H1 (cell line): ENCODE results near the gene CCDC106. TPM values are rescaled to one million over a fixed set of nuclear protein-coding genes. Genes with fewer than 3 reads are reported as not detected.

Experiments
- CTCF ChIA-PET: fragments of 300-600 bp; sonication (Branson Sonifier 250); formaldehyde crosslinking; loops from one replicate; lab custom pipeline; 2021; ENCODE audit not compliant: partially characterized antibody; lab: Charles Lee
- POLR2A ChIA-PET: fragments of 300-600 bp; sonication (Branson Sonifier 250); formaldehyde crosslinking; loops from one replicate; lab custom pipeline; 2021; ENCODE audit warnings: inconsistent platforms; ENCODE audit not compliant: partially characterized antibody; lab: Charles Lee
- DNase-seq, 2 experiments: peaks; one replicate each; pipeline versions ENCODE4 v3.0.0 to v3.0.0-alpha.2; 2010 to 2022; ENCODE audit warnings: low spot score in 2 of 2, low read depth in 1 of 2, mixed read lengths in 1 of 2
- FAIRE-seq: peaks from 2 replicates; lab custom pipeline; 2011; peaks lifted over from hg19 to GRCh38; lab: Jason Lieb, UNC
- H2AFZ ChIP-seq: 2 replicates; pipeline ENCODE4 v1.8.1; 2012; ENCODE audit warnings: low read length, inconsistent platforms
- H2AK5ac ChIP-seq: 2 replicates; pipeline ENCODE4 v1.6.1; 2013; ENCODE audit warnings: low read depth, low read length
- H2BK120ac ChIP-seq: replicated peaks from 2 replicates; pipeline ENCODE3; 2013; ENCODE audit warnings: low read depth, low read length, inconsistent platforms
- H2BK12ac ChIP-seq: 2 replicates; pipeline ENCODE4 v1.6.1; 2013; ENCODE audit warnings: low read depth, low read length
- H2BK15ac ChIP-seq: 2 replicates; pipeline ENCODE4 v1.6.1; 2013; ENCODE audit warnings: low read length
- H2BK20ac ChIP-seq: 2 replicates; pipeline ENCODE4 v1.6.1; 2013; ENCODE audit warnings: low read length
- H2BK5ac ChIP-seq: 2 replicates; pipeline ENCODE4 v1.6.1; 2013; ENCODE audit warnings: low read depth, low read length
- H3K14ac ChIP-seq: 2 replicates; pipeline ENCODE4 v1.6.1; 2013; ENCODE audit warnings: inconsistent platforms; ENCODE audit not compliant: insufficient read length
- H3K18ac ChIP-seq: 2 replicates; pipeline ENCODE4 v1.6.1; 2013; ENCODE audit warnings: low read length; ENCODE audit errors: extremely low read depth
- H3K23ac ChIP-seq: 2 replicates; pipeline ENCODE4 v1.6.1; 2013; ENCODE audit warnings: inconsistent platforms; ENCODE audit not compliant: insufficient read length
- H3K23me2 ChIP-seq: 2 replicates; pipeline ENCODE4 v1.6.1; 2013; ENCODE audit warnings: low read depth, low read length
- H3K27ac ChIP-seq: 2 replicates; pipeline ENCODE4 v1.6.1; 2011; ENCODE audit warnings: low read depth, low read length, inconsistent platforms
- H3K27me3 ChIP-seq, 4 experiments: replicated peaks in 1 of 4; 1 replicate in 1 of 4; 2 replicates in 3 of 4; pipeline versions ENCODE4 v1.6.1 to v1.8.1; 2011 to 2013; ENCODE audit warnings: low read length in 3 of 4, mild to moderate bottlenecking in 3 of 4, inconsistent platforms in 2 of 4, mixed read lengths in 2 of 4, moderate library complexity in 1 of 4; ENCODE audit not compliant: control insufficient read depth in 3 of 4, insufficient read depth in 3 of 4; ENCODE audit errors: extremely low read depth in 1 of 4
- H3K36me3 ChIP-seq, 4 experiments: 2 replicates each; pipeline versions ENCODE4 v1.6.1 to v1.8.1; 2011 to 2013; ENCODE audit warnings: mild to moderate bottlenecking in 4 of 4, low read length in 3 of 4, moderate library complexity in 2 of 4, control low read depth in 1 of 4, inconsistent platforms in 1 of 4; ENCODE audit not compliant: insufficient read depth in 4 of 4, control insufficient read depth in 2 of 4
- H3K4ac ChIP-seq: replicated peaks from 2 replicates; pipeline ENCODE3; 2013; ENCODE audit warnings: low read length, low read depth, mixed read lengths, inconsistent platforms; ENCODE audit not compliant: insufficient read length
- H3K4me1 ChIP-seq, 4 experiments: replicated peaks in 1 of 4; 1 replicate in 1 of 4; 2 replicates in 3 of 4; pipeline versions ENCODE4 v1.6.1 to v1.8.1; 2011 to 2013; ENCODE audit warnings: low read length in 3 of 4, inconsistent platforms in 2 of 4, mixed read lengths in 1 of 4; ENCODE audit not compliant: insufficient read depth in 4 of 4, control insufficient read depth in 3 of 4
- H3K4me2 ChIP-seq, 2 experiments: 2 replicates each; pipeline versions ENCODE4 v1.6.1 to v1.8.1; 2011 to 2013; ENCODE audit warnings: low read depth in 2 of 2, low read length in 2 of 2, control low read depth in 1 of 2, inconsistent platforms in 1 of 2, mild to moderate bottlenecking in 1 of 2; ENCODE audit not compliant: insufficient read depth in 1 of 2
- H3K4me3 ChIP-seq, 4 experiments: fragments of 200-600, 300-600 bp in 1 of 4; sonication (generic), shearing (Covaris generic), sonication (Bioruptor Twin) in 1 of 4; 2 replicates each; pipeline versions ENCODE4 v1.5.1 to v1.8.1; 2011 to 2016; ENCODE audit warnings: low read length in 4 of 4, low read depth in 3 of 4, control low read depth in 2 of 4, inconsistent platforms in 2 of 4, mild to moderate bottlenecking in 2 of 4, mixed read lengths in 1 of 4, moderate library complexity in 1 of 4; ENCODE audit not compliant: insufficient read depth in 2 of 4; ENCODE audit errors: extremely low read depth in 1 of 4
- H3K56ac ChIP-seq: replicated peaks from 2 replicates; pipeline ENCODE3; 2013; ENCODE audit warnings: low read depth, mild to moderate bottlenecking, mixed read lengths, low read length, inconsistent platforms; ENCODE audit not compliant: insufficient read length
- H3K79me1 ChIP-seq: 2 replicates; pipeline ENCODE4 v1.6.1; 2013; ENCODE audit warnings: low read depth, low read length, control low read depth
- H3K79me2 ChIP-seq, 2 experiments: 2 replicates each; pipeline versions ENCODE4 v1.6.1 to v1.8.1; 2012 to 2013; ENCODE audit warnings: low read length in 2 of 2, mild to moderate bottlenecking in 2 of 2, inconsistent platforms in 1 of 2; ENCODE audit not compliant: insufficient read depth in 2 of 2, control insufficient read depth in 1 of 2
- H3K9ac ChIP-seq, 4 experiments: replicated peaks in 1 of 4; 1 replicate in 1 of 4; 2 replicates in 3 of 4; pipeline versions ENCODE4 v1.6.1 to v1.8.1; 2011 to 2013; ENCODE audit warnings: low read depth in 3 of 4, low read length in 3 of 4, control low read depth in 2 of 4, mild to moderate bottlenecking in 2 of 4, moderate library complexity in 2 of 4, inconsistent platforms in 1 of 4; ENCODE audit errors: extremely low read depth in 1 of 4
- H3K9me3 ChIP-seq, 2 experiments: 2 replicates each; pipeline versions ENCODE4 v1.6.1 to v1.8.1; 2012 to 2013; ENCODE audit warnings: mild to moderate bottlenecking in 2 of 2, moderate library complexity in 2 of 2, control low read depth in 1 of 2, inconsistent platforms in 1 of 2, low read depth in 1 of 2, low read length in 1 of 2, mixed read lengths in 1 of 2; ENCODE audit not compliant: insufficient read depth in 2 of 2
- H4K20me1 ChIP-seq, 2 experiments: replicated peaks in 1 of 2; 2 replicates each; pipeline versions ENCODE3 to v1.8.1; 2011 to 2013; ENCODE audit warnings: inconsistent platforms in 2 of 2, low read length in 2 of 2, mild to moderate bottlenecking in 1 of 2; ENCODE audit not compliant: insufficient read depth in 2 of 2, control insufficient read depth in 1 of 2
- H4K5ac ChIP-seq: 2 replicates; pipeline ENCODE4 v1.6.1; 2013; ENCODE audit warnings: low read length, low read depth, mixed read lengths, inconsistent platforms; ENCODE audit not compliant: insufficient read length
- H4K8ac ChIP-seq: 2 replicates; pipeline ENCODE4 v1.8.0; 2013; ENCODE audit warnings: mild to moderate bottlenecking, moderate library complexity, low read length, inconsistent platforms; ENCODE audit not compliant: insufficient read depth; ENCODE audit errors: extremely low read depth
- H4K91ac ChIP-seq: replicated peaks from 2 replicates; pipeline ENCODE3; 2013; ENCODE audit warnings: low read length, mixed read lengths, inconsistent platforms; ENCODE audit not compliant: insufficient read length
- BACH1 ChIP-seq: IDR thresholded peaks from 2 replicates; pipeline ENCODE4 v1.6.1; 2012; ENCODE audit warnings: low read length, improper control_type of control experiment
- CHD2 ChIP-seq: IDR thresholded peaks from 2 replicates; pipeline ENCODE4 v1.6.1; 2012; ENCODE audit warnings: low read length, improper control_type of control experiment
- CTBP2 ChIP-seq: IDR thresholded peaks from 2 replicates; pipeline ENCODE4 v1.7.0; 2011; ENCODE audit warnings: borderline replicate concordance, mild to moderate bottlenecking, moderate library complexity, mixed read lengths, low read length; ENCODE audit not compliant: insufficient read depth, insufficient read length
- GABPA ChIP-seq: IDR thresholded peaks from 2 replicates; pipeline ENCODE4 v1.6.1; 2011; ENCODE audit warnings: mild to moderate bottlenecking, low read length, moderate library complexity, borderline replicate concordance; ENCODE audit not compliant: insufficient read depth
- HDAC6 ChIP-seq: IDR thresholded peaks from one replicate; pipeline ENCODE4 v1.7.1; 2012; ENCODE audit warnings: low read depth, mild to moderate bottlenecking, inconsistent platforms, low read length, moderate library complexity
- KDM4A ChIP-seq: IDR thresholded peaks from one replicate; pipeline ENCODE4 v1.7.1; 2012; ENCODE audit warnings: low read depth, mild to moderate bottlenecking, moderate library complexity, low read length, inconsistent platforms; ENCODE audit not compliant: severe bottlenecking
- POU5F1 ChIP-seq: IDR thresholded peaks from 2 replicates; pipeline ENCODE4 v1.6.1; 2011; ENCODE audit warnings: low read depth, mild to moderate bottlenecking, low read length, moderate library complexity
- RAD21 ChIP-seq, 2 experiments: IDR thresholded peaks in 1 of 2; conservative IDR thresholded peaks in 1 of 2; 2 replicates each; pipeline ENCODE4 v1.6.1; 2011; ENCODE audit warnings: low read depth in 2 of 2, low read length in 2 of 2, improper control_type of control experiment in 1 of 2, inconsistent platforms in 1 of 2, mild to moderate bottlenecking in 1 of 2, moderate library complexity in 1 of 2
- WGBS, 2 experiments: shearing (Covaris generic) in 1 of 2; methylation state at CpG; one replicate each; pipeline versions ENCODE4 v1.1.6 to v1.1.7; 2013 to 2015; ENCODE audit warnings: low lambda C conversion rate in 2 of 2, mixed read lengths in 2 of 2, inconsistent platforms in 1 of 2, low coverage in 1 of 2, missing lambda C conversion rate in 1 of 2; ENCODE audit not compliant: insufficient replicate concordance in 2 of 2, insufficient coverage in 1 of 2, insufficient read length in 1 of 2; ENCODE audit errors: extremely low coverage in 1 of 2, missing lambda C conversion rate in 1 of 2; 5-methylcytosine and 5-hydroxymethylcytosine counted together
- polyA plus RNA-seq, 7 experiments: library from polyadenylated mRNA; depleted of rRNA in 3 of 7; stranded (reverse) in 5 of 7; unstranded in 2 of 7; fragments of >200 nt in 5 of 7; fragments of 200-250 nt in 2 of 7; gene quantifications; 1 replicate in 5 of 7; 2 replicates in 1 of 7; 4 replicates in 1 of 7; pipeline versions ENCODE4 v1.2.1 to v1.2.3, GENCODE V29; 2011 to 2013; ENCODE audit warnings: missing spikeins in 2 of 7, mixed read lengths in 2 of 7
- total RNA-seq: library from RNA; stranded (reverse); fragmentation: NEBNext Ultra II Directional; extraction: Animal tissue kit (Norgen Biotek cat#: 25700); gene quantifications from 2 replicates; pipeline ENCODE4 v1.2.1, GENCODE V29; 2021
- TF ChIP-seq, protein P1 (sequence below): IDR thresholded peaks from 2 replicates; pipeline ENCODE4 v1.6.1; 2012; ENCODE audit warnings: low read length, inconsistent platforms

CCDC106 gene
- total and polyA plus RNA-seq, 2 of the 8 experiments (the other 6 are each of a cell fraction or from before 2014, with no cell fraction given) = 12.0 to 20.1 TPM

DNA sequence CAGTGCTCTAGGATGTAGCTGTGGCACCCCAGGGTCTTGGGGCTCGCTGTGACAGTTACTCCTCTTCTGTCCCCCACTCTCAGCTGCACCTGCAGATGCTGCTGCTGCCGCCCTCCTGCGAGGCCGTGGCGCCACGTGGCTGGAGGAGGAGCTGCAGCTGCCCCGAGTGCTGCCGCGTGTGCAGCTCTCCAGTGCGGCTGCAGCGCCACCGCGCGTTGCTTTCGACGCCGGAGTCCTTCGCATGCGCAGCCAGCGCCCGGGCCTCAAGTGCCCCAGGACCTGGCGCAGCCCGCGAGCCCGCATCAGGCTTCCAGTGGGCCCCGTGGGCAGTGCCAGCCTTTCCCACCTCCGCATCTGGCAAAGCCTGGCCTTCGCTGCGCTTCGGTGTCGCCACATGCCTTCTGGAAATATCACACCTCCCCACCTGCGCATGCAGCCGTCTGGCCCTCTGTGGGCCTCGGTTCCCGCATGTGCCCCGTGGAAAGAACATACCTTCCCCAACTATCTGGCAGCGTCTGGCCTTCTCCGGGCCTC is 7.9 kb upstream of the CCDC106 start:
- FAIRE-seq = no peak
- WGBS, 2 experiments = 70% methylated on average over 33 of the region's 38 CpGs; no CpG with 5 or more reads in 1 of the 2 experiments
- no peak overlapping the region for H2AFZ ChIP-seq
- TF ChIP-seq RAD21 (IDR thresholded peaks at IDR 0.05 in 1 of 2, conservative IDR thresholded peaks at IDR 0.05 in 1 of 2; ENCODE audit: low read depth in 2 of 2, low read length in 2 of 2) = peak in 1 of 2 experiments; percentile 15; a peak in 1 of 4 replicates
- no peak for TF ChIP-seq KDM4A
- no peak for TF ChIP-seq HDAC6
- TF ChIP-seq, protein P1, sequence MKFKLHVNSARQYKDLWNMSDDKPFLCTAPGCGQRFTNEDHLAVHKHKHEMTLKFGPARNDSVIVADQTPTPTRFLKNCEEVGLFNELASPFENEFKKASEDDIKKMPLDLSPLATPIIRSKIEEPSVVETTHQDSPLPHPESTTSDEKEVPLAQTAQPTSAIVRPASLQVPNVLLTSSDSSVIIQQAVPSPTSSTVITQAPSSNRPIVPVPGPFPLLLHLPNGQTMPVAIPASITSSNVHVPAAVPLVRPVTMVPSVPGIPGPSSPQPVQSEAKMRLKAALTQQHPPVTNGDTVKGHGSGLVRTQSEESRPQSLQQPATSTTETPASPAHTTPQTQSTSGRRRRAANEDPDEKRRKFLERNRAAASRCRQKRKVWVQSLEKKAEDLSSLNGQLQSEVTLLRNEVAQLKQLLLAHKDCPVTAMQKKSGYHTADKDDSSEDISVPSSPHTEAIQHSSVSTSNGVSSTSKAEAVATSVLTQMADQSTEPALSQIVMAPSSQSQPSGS = no peak
- no peak for TF ChIP-seq GABPA
- TF ChIP-seq CTBP2 = no peak
- TF ChIP-seq CHD2 = no peak
- TF ChIP-seq BACH1 = no peak
- TF ChIP-seq POU5F1 = no peak

More for the DNA sequence above, 7.9 kb upstream of the CCDC106 start:
- Histone ChIP-seq H2AK5ac (no peak overlapping the region), H3K18ac (peak overlapping the region; percentile 72; the same call in 1 of the 2 replicates), H2BK5ac (no peak overlapping the region), H3K14ac (no peak overlapping the region), H4K20me1 (peaks cover 3 to 14% of the 10 kb centered on the region in 2 experiments), H3K9me3 (no peaks in the 10 kb centered on the region; a peak in 1 of 4 replicates), H4K8ac (peak overlapping the region; percentile 0), H3K36me3 (peaks cover 3 to 6% (median 4%) of the 10 kb centered on the region in 4 experiments; a peak in 7 of 8 replicates), H4K91ac (no peak overlapping the region), H2BK120ac (no peak overlapping the region), H4K5ac (no peak overlapping the region), H2BK20ac (no peak overlapping the region), H2BK12ac (no peak overlapping the region; the same call in 1 of the 2 replicates), H3K23me2 (peaks cover 39% of the 10 kb centered on the region), H3K79me2 (peaks cover 8 to 37% of the 10 kb centered on the region in 2 experiments; a peak in 3 of 4 replicates), H3K56ac (no peak overlapping the region), H3K27me3 (no peaks in the 10 kb centered on the region), H3K9ac (peak overlapping the region in 1 of 4 experiments; percentile 23; a peak in 2 of 7 replicates), H2BK15ac (peak overlapping the region; percentile 81), H3K4ac (no peak overlapping the region), H3K27ac (peak overlapping the region; percentile 45; the same call in 1 of the 2 replicates), H3K4me2 (peak overlapping the region; percentile 71 to 99), H3K4me1 (peaks cover 6 to 22% (median 14%) of the 10 kb centered on the region in 4 experiments), H3K4me3 (peak overlapping the region; percentile 29 to 98 (median 63)), H3K79me1 (peaks cover 22% of the 10 kb centered on the region), H3K23ac (no peak overlapping the region)
- DNase-seq = no peak
- CTCF ChIA-PET = interaction anchor here (0.6 to 2.1 kb wide), 9 partner anchors 11 to 1024 kb away, joined by 3 to 10 read pairs (median 3); partner anchors contain the start of gene ZNF865
- POLR2A ChIA-PET = interaction anchor here (0.8 to 2.2 kb wide), 8 partner anchors 9 to 143 kb away, joined by 3 to 6 read pairs (median 4); partner anchors contain the start of gene U2AF2
